HG03575 (cell line): Measurements from ENCODE around the gene PCDHGC4.

Source experiments
- ATAC-seq: cut with Tn5 transposase; IDR thresholded peaks from one replicate; pipeline ENCODE4 v1.9.1; 2021; ENCODE audit not compliant: unreplicated experiment, insufficient number of reproducible peaks, low FRiP score; ENCODE audit errors: extremely low read depth

PCDHGC4 gene

DNA sequence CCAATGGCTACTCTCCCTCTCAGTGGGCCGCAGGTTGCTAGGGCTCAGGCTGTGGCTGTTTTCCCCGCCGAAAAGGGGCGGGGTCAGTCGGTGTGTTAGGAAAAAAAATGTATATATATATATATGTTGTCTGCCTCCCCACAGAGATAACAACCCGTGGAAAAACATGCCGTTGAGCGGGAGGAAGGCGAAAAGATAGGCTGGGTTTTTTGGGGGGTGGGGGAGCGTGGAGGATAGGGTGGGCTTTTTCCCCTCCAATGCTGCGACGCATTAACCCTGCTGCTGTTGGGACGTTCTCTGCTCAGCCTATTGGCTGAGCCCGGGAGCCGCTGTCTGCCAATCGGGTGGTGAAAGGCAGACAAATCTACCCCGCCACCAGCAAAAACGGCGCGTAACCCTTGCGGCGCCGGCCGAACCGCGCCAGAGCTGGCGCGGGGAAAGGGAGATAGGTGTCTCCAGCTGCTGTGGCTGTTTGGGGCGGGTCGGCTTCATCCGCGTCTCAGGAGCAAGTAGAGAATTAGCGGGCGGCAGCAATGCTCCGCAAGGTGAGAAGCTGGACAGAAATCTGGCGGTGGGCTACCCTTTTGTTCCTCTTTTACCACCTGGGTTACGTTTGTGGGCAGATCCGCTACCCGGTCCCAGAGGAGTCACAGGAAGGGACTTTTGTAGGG, at the start of gene PCDHGC4:
TSS of gene PCDHGC4 (plus strand) at position 390 of the 671 bp plus-strand sequence. CDS start at position 534, 144 bp downstream.
- ATAC-seq: no peak

DNA sequence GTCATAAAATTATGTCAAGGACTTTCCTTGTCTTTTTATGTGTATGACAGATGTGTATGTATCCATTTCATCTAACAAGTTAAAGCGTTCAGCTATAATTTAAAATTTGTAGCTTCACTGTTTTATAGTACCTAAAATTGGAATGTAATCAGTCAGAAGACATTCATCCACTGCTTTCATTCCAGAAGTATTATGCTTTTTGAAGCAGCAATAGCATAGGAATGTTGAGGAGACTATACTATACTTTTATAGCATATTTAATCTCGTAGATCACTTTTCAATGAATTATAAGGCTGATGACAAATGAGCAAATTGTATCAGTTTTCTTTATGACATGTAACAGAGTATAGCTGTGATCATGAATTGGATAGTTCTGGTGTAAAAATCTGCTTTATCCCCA, 47.6 kb upstream of the PCDHGC4 start:
- ATAC-seq: no peak

DNA sequence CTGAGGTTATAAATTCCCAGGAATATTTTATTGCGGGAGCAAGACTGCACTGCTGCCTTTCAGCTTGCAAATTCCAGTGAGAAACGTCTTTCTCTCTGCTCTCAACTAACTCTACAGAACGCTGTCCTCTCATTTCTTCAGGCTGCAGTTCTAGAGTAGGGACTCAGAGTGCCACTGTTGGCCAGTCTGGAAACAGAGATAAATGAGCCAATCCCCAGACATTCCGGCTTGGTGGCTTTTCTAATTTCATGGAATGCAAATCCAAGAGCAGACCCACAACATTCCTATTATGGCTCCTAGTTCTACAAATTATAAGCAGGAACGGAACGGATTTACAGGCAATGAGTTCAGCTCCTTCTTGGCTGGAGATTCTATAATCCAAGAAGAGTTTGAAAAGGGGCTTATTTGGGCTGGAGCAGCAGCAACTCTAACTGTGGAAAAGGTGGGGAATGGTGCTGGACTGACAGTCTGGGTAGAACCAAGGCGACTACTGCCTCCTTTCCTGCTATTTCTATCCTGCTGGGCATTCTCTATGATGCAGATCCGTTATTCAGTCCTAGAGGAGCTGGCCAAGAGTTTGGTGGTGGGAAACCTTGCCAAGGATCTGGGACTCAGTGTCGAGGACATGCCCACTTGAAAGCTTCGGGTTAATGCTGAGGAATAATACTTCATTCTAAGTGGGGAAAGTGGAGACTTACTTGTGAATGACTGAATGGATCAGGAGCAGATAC, 45.3 kb upstream of the PCDHGC4 start:
- ATAC-seq: no peak

DNA sequence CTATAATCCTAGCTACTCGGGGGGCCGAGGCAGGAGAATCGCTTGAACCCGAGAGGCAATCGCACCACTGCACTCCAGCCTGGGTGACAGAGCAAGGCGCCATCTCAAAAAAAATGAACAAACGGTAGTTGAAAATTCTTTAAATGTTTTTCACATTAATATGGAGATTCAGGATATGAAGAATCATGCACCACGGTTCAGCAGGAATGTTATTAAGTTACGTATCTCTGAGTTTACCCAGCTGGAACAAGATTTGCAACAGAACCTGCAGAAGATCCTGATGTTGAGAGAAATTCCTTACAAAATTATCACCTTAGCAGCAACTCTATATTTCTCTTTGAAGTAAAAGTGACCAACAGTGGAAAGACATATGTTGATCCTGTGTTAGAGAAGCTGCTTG, 44.5 kb upstream of the PCDHGC4 start:
- ATAC-seq: no peak

DNA sequence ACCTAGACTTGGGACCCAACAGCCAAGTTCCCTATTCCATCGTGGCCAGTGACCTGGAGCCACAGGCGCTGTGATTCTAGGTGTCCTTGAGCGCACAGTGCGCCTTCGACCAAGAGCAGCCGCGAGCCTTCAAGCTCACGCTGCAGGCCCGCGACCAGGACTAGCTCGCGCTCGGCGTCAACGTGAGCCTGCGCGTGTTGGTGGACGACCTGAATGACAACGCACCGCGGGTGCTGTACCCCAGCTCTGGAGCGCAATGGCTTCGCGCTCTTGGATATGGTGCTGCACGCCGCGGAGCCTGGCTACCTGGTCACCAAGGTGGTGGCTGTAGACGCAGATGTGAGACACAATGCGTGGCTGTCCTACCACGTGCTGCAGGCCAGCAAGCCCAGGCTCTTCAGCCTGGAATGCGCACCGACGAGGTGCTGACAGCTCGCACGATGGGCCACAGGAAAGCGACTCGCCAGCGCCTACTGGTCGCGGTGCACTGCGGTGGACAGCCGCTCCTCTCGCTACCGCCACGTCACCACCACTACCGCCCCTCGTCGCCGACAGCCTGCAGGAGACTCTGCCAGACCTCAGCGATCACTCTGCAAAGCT, 43.2 kb upstream of the PCDHGC4 start:
- no peak for ATAC-seq

DNA sequence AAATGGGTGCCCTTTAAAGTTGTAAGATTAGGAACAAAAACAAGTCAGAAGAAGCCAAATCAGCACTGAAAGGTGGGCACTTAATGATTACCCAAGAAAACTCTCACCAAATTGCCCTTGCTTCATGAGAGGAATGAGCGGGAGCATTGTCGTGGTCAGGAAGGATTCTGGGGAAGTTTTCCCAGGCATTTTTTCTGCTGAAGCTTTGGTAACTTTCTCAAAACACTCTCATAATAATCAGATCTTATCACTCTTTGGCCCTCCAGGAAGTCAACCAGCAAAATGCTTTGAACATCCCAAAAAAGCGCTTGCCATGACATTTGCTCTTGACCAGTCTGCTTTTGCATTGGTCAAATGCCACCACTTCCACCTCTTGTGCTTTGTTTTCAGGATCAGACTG, 19.5 kb upstream of the PCDHGC4 start:
- ATAC-seq: no peak

DNA sequence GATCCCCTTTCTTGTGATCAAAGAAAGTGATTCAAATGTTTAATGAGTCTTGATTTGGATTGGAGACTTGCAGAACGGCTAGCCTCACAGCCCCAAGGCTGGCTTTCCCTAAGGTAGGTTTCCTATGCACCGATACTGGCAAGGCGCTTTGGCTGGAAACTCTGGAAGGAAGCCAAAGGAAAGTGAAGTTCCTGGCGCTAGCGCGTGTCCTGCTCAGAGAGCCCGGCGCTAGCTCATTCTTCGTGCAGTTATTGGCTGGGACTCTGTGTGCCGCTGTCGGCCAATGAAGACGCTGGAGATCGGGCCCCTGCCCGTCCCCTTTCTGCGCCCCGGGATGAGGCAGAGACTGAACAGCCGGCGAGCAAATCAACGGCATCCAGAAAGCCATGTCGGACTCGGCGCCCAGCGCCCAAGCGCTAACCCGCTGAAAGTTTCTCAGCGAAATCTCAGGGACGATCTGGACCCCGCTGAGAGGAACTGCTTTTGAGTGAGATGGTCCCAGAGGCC, 9.2 kb upstream of the PCDHGC4 start, which contains the start of gene PCDHGC3:
TSS of gene PCDHGC3 (plus strand) at position 342 of the 507 bp plus-strand sequence. CDS start at position 493, 151 bp downstream.
- peak; percentile 90 for ATAC-seq

DNA sequence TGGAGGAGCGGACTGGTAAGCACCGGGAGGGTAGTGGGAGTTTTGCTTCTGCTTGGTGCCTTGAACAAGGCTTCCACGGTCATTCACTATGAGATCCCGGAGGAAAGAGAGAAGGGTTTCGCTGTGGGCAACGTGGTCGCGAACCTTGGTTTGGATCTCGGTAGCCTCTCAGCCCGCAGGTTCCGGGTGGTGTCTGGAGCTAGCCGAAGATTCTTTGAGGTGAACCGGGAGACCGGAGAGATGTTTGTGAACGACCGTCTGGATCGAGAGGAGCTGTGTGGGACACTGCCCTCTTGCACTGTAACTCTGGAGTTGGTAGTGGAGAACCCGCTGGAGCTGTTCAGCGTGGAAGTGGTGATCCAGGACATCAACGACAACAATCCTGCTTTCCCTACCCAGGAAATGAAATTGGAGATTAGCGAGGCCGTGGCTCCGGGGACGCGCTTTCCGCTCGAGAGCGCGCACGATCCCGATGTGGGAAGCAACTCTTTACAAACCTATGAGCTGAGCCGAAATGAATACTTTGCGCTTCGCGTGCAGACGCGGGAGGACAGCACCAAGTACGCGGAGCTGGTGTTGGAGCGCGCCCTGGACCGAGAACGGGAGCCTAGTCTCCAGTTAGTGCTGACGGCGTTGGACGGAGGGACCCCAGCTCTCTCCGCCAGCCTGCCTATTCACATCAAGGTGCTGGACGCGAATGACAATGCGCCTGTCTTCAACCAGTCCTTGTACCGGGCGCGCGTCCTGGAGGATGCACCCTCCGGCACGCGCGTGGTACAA, 8.5 kb upstream of the PCDHGC4 start:
- ATAC-seq: peak; percentile 19

DNA sequence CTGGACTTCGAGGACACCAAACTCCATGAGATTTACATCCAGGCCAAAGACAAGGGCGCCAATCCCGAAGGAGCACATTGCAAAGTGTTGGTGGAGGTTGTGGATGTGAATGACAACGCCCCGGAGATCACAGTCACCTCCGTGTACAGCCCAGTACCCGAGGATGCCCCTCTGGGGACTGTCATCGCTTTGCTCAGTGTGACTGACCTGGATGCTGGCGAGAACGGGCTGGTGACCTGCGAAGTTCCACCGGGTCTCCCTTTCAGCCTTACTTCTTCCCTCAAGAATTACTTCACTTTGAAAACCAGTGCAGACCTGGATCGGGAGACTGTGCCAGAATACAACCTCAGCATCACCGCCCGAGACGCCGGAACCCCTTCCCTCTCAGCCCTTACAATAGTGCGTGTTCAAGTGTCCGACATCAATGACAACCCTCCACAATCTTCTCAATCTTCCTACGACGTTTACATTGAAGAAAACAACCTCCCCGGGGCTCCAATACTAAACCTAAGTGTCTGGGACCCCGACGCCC, 7.7 kb upstream of the PCDHGC4 start:
- ATAC-seq: no peak

DNA sequence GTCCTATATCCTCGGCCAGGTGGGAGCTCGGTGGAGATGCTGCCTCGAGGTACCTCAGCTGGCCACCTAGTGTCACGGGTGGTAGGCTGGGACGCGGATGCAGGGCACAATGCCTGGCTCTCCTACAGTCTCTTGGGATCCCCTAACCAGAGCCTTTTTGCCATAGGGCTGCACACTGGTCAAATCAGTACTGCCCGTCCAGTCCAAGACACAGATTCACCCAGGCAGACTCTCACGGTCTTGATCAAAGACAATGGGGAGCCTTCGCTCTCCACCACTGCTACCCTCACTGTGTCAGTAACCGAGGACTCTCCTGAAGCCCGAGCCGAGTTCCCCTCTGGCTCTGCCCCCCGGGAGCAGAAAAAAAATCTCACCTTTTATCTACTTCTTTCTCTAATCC, 7.0 kb upstream of the PCDHGC4 start:
- ATAC-seq: no peak

DNA sequence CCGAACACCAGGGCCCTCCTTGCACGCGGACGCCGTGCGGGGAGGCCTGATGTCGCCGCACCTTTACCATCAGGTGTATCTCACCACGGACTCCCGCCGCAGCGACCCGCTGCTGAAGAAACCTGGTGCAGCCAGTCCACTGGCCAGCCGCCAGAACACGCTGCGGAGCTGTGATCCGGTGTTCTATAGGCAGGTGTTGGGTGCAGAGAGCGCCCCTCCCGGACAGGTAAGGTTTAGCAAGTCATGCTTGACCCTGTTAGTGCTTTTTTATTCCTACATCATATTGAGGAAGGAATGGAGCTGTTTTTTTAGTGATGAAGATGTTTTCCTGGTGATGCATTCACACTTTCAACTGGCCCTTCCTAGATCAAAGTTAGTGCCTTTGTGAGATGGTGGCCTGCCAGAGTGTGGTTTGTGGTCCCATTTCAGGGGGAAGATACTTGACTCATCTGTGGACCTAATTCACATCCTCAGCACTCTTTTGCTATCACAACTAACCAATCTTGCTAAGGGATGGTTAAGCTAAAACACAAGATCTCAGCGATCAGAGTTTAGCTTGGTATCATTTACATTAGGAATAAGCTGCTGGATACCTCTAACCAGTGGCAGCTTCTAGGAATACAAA, 6.4 kb upstream of the PCDHGC4 start:
- ATAC-seq: no peak

DNA sequence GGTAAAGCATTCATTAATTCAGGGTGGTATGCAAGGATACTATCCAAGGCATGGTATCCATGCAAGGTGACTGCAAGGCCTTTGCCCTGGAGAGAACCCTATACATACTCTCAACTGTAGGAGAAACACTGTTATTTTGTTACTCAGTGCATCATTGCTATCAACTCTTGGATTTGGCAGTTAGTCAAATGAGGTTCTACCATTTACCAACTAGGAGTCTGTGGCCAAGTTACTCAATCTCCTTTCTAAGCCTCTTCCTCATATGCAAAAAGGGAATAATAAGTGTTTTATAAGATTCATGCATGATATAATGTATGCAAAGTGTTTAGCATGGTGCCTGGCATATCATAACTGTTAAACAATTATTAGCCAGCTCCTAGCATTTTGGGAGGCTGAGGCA, 5.1 kb upstream of the PCDHGC4 start:
- ATAC-seq: no peak

DNA sequence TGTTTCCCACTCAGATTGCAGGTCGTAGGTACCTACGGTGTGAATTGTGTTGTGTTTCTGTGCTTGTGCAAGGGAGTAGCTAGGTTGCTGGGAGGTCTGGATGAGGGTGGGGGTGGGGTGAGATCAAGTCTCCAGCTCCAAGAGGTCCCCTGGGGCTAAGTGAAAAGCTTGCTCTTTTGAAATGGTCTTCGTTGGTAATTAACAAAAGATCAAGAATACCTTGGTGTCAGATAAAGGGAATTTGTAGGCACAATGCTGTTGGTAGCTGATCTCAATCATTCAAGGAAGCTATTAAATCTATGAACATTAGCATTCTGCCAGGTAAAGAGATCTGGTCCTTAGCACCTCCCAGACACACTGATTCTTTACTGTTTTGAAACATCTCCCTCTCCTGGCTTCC, 928 bp upstream of the PCDHGC4 start:
- ATAC-seq: no peak

DNA sequence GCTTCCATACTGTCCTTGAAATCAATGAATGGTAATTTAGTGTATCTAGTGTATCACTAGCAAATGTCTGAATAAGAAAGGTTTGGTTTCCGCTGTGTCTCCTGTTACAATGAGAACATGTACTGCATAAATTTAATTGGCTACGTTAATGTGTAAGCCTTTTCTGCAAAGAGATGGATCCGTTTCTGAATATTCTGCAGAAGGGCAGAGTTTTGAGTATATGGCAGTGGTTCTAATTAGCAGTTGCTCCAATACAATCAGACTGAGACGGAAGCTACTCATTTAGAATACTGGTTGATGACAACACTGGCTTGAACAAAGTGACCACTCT, 555 bp upstream of the PCDHGC4 start:
- ATAC-seq: no peak

DNA sequence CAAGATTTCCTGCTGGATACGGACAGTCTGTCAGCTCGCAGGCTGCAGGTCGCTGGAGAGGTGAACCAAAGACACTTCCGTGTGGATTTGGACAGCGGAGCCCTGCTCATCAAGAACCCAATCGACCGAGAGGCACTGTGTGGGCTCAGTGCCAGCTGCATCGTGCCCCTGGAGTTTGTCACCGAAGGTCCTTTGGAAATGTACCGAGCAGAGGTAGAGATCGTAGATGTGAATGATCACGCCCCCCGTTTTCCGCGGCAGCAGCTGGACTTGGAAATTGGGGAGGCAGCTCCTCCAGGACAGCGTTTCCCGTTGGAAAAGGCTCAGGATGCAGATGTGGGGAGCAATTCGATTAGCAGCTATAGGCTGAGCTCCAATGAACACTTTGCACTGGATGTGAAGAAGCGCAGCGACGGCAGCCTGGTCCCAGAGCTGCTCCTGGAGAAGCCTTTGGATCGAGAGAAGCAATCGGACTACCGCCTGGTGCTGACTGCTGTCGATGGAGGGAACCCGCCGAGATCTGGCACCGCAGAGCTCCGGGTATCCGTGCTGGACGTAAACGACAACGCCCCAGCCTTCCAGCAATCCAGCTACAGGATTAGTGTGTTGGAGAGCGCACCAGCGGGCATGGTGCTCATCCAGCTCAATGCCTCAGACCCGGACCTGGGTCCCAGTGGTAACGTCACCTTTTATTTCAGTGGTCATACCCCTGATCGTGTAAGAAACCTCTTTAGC, 658 bp downstream of the PCDHGC4 start:
- no peak for ATAC-seq

DNA sequence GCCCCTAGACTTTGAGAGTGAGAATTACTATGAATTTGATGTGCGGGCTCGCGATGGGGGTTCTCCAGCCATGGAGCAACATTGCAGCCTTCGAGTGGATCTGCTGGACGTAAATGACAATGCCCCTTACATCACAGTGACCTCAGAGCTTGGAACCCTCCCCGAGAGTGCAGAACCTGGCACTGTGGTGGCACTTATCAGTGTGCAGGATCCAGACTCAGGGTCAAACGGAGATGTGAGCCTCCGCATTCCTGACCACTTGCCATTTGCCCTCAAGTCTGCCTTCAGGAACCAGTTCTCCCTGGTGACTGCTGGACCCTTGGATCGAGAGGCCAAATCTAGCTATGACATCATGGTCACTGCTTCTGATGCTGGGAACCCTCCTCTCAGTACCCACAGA, 1.3 kb downstream of the PCDHGC4 start:
- ATAC-seq: no peak

DNA sequence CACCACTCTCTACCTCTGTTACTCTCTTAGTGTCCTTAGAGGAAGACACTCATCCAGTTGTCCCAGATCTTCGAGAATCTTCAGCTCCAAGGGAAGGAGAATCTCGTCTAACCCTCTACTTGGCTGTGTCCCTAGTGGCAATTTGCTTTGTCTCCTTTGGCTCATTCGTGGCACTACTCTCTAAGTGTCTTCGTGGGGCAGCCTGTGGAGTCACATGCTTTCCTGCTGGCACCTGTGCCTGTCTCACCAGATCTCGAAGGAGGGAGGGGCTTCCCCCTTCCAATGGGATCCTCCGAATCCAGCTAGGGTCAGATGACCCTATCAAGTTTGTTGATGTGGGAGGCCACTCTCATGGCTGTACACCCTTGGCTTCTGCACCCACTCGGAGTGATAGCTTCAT, 2.3 kb downstream of the PCDHGC4 start:
- no peak for ATAC-seq
